ENCODE results near the gene CBFA2T2. TPM values are rescaled to one million over a fixed set of nuclear protein-coding genes. Genes with fewer than 3 reads are reported as not detected.
A peak's percentile ranks its signal among the peaks of the same experiment; 100 is the strongest.

CBFA2T2 gene
- total RNA-seq, 8 experiments from 2014 or later = 4.1 to 24.5 (median 12.5) TPM

- in situ Hi-C loops (cut with MboI; ENCODE audit: low pct_unique_long_range_greater_than_20kb in 2 of 9, low sequenced_read_pairs in 9 of 9, unreplicated experiment in 9 of 9) = loop anchor here in 3 of 9 experiments (10.0 kb wide), 2 partner anchors 186 to 196 kb away; no protein-coding TSS in a partner anchor
- Histone ChIP-seq H3K4me1 (replicated peaks in 1 of 2) (peaks cover 21 to 24% of the 10 kb centered on the region in 2 donors), H3K4me3 (no peak overlapping the region), H3K27ac (no peak overlapping the region)
- no peak for ATAC-seq (replicated peaks in 6 of 8)
- WGBS, 10 experiments = 60 to 100% (median 92%) methylated on average over 1 to 7 of the region's 10 CpGs
Observed at GRCh38 chr20:33650753-33651561, 161.1 kb downstream of the CBFA2T2 start.

- peaks cover 21 to 24% of the 10 kb centered on the region in 2 donors for H3K4me1 ChIP-seq (replicated peaks in 1 of 2)
- H3K27ac ChIP-seq = no peak overlapping the region
- 81 to 100% (median 93%) methylated on average over 1 to 12 of the region's 13 CpGs; no CpG with 5 or more reads in 2 of the 10 experiments for WGBS, 10 experiments
- no peak overlapping the region for H3K4me3 ChIP-seq
- in situ Hi-C loops (cut with MboI; ENCODE audit: low pct_unique_long_range_greater_than_20kb in 2 of 9, low sequenced_read_pairs in 9 of 9, unreplicated experiment in 9 of 9) = loop anchor here in 3 of 9 experiments (10.0 kb wide), 2 partner anchors 187 to 197 kb away; no protein-coding TSS in a partner anchor
- no peak for ATAC-seq (replicated peaks in 6 of 8)
Observed at GRCh38 chr20:33651562-33652048, 161.7 kb downstream of the CBFA2T2 start.

- Histone ChIP-seq H3K4me3 (no peak overlapping the region), H3K27ac (no peak overlapping the region), H3K4me1 (replicated peaks in 1 of 2) (peaks cover 21 to 24% of the 10 kb centered on the region in 2 donors)
- in situ Hi-C loops (cut with MboI; ENCODE audit: low pct_unique_long_range_greater_than_20kb in 2 of 9, low sequenced_read_pairs in 9 of 9, unreplicated experiment in 9 of 9) = loop anchor here in 3 of 9 experiments (10.0 kb wide), 2 partner anchors 189 to 199 kb away; no protein-coding TSS in a partner anchor
- peak; percentile 44 to 86 (median 66) for ATAC-seq (replicated peaks in 6 of 8)
- WGBS, 10 experiments = 6 to 63% (median 27%) methylated on average over 1 to 9 of the region's 16 CpGs; no CpG with 5 or more reads in 2 of the 10 experiments
Observed at GRCh38 chr20:33653218-33653899, 163.5 kb downstream of the CBFA2T2 start.

GRCh38 chr20:33653900-33654596 is 164.2 kb downstream of the CBFA2T2 start:
- 68 to 100% (median 90%) methylated on average over 1 to 11 of the region's 11 CpGs; no CpG with 5 or more reads in 5 of the 10 experiments for WGBS, 10 experiments
- H3K4me1 ChIP-seq (replicated peaks in 1 of 2) = peaks cover 19 to 22% of the 10 kb centered on the region in 2 donors
- H3K4me3 ChIP-seq = no peak overlapping the region
- no peak overlapping the region for H3K27ac ChIP-seq
- no peak for ATAC-seq (replicated peaks in 6 of 8)
- in situ Hi-C loops (cut with MboI; ENCODE audit: low pct_unique_long_range_greater_than_20kb in 2 of 9, low sequenced_read_pairs in 9 of 9, unreplicated experiment in 9 of 9) = loop anchor here in 3 of 9 experiments (10.0 kb wide), 2 partner anchors 189 to 199 kb away; no protein-coding TSS in a partner anchor

- in situ Hi-C loops (cut with MboI; ENCODE audit: low pct_unique_long_range_greater_than_20kb in 2 of 9, low sequenced_read_pairs in 9 of 9, unreplicated experiment in 9 of 9) = loop anchor here in 3 of 9 experiments (10.0 kb wide), 2 partner anchors 190 to 200 kb away; no protein-coding TSS in a partner anchor
- peaks cover 13 to 17% of the 10 kb centered on the region in 2 donors for H3K4me1 ChIP-seq (replicated peaks in 1 of 2)
- ATAC-seq (replicated peaks in 6 of 8) = peak in 1 of 8 experiments; percentile 2
- H3K27ac ChIP-seq = no peak overlapping the region
- H3K4me3 ChIP-seq = no peak overlapping the region
- WGBS, 10 experiments = 48 to 100% (median 80%) methylated on average over 1 to 8 of the region's 14 CpGs; no CpG with 5 or more reads in 6 of the 10 experiments
Observed at GRCh38 chr20:33654680-33655161, 164.8 kb downstream of the CBFA2T2 start.

GRCh38 chr20:33655164-33655563 is 165.3 kb downstream of the CBFA2T2 start:
- H3K4me1 ChIP-seq (replicated peaks in 1 of 2) = peaks cover 9 to 17% of the 10 kb centered on the region in 2 donors
- H3K4me3 ChIP-seq = no peak overlapping the region
- WGBS, 10 experiments = 33 to 100% (median 82%) methylated on average over 1 to 2 of the region's 4 CpGs; no CpG with 5 or more reads in 6 of the 10 experiments
- peak in 1 of 8 experiments; percentile 1 for ATAC-seq (replicated peaks in 6 of 8)
- in situ Hi-C loops (cut with MboI; ENCODE audit: low pct_unique_long_range_greater_than_20kb in 2 of 9, low sequenced_read_pairs in 9 of 9, unreplicated experiment in 9 of 9) = loop anchor here in 3 of 9 experiments (10.0 kb wide), 2 partner anchors 190 to 200 kb away; no protein-coding TSS in a partner anchor
- H3K27ac ChIP-seq = no peak overlapping the region

GRCh38 chr20:33656010-33656782 is 166.3 kb downstream of the CBFA2T2 start:
- in situ Hi-C loops (cut with MboI; ENCODE audit: low pct_unique_long_range_greater_than_20kb in 2 of 9, low sequenced_read_pairs in 9 of 9, unreplicated experiment in 9 of 9) = loop anchor here in 3 of 9 experiments (10.0 kb wide), 2 partner anchors 191 to 201 kb away; no protein-coding TSS in a partner anchor

GRCh38 chr20:33656783-33657703 is 167.1 kb downstream of the CBFA2T2 start:
- WGBS, 10 experiments = 80 to 100% (median 88%) methylated on average over 2 to 4 of the region's 17 CpGs; no CpG with 5 or more reads in 4 of the 10 experiments
- in situ Hi-C loops (cut with MboI; ENCODE audit: low pct_unique_long_range_greater_than_20kb in 2 of 9, low sequenced_read_pairs in 9 of 9, unreplicated experiment in 9 of 9) = loop anchor here in 3 of 9 experiments (10.0 kb wide), 2 partner anchors 192 to 202 kb away; no protein-coding TSS in a partner anchor

More at GRCh38 chr20:33656010-33656782, 166.3 kb downstream of the CBFA2T2 start:
- no peak for ATAC-seq (replicated peaks in 6 of 8)
- Histone ChIP-seq H3K4me3 (no peak overlapping the region), H3K27ac (no peak overlapping the region), H3K4me1 (replicated peaks in 1 of 2) (peaks cover 9 to 17% of the 10 kb centered on the region in 2 donors)
- whole genome bisulfite sequencing, 10 experiments = 100% methylated on average over 1 of the region's 10 CpGs; no CpG with 5 or more reads in 9 of the 10 experiments

GRCh38 chr20:33657704-33658095 is 167.8 kb downstream of the CBFA2T2 start:
- ATAC-seq (replicated peaks in 6 of 8) = no peak
- WGBS, 10 experiments = 83 to 100% methylated on average over 1 of the region's 12 CpGs; no CpG with 5 or more reads in 8 of the 10 experiments

More at GRCh38 chr20:33656783-33657703, 167.1 kb downstream of the CBFA2T2 start:
- Histone ChIP-seq H3K4me1 (replicated peaks in 1 of 2) (peaks cover 1 to 8% of the 10 kb centered on the region in 2 donors), H3K4me3 (no peak overlapping the region), H3K27ac (no peak overlapping the region)
- no peak for ATAC-seq (replicated peaks in 6 of 8)

GRCh38 chr20:33658510-33658909 is 168.6 kb downstream of the CBFA2T2 start:
- no peak for ATAC-seq (replicated peaks in 6 of 8)
- H3K4me1 ChIP-seq (replicated peaks in 1 of 2) = peaks cover 3 to 5% of the 10 kb centered on the region in 2 donors
- in situ Hi-C loops (cut with MboI; ENCODE audit: low pct_unique_long_range_greater_than_20kb in 2 of 9, low sequenced_read_pairs in 9 of 9, unreplicated experiment in 9 of 9) = loop anchor here in 3 of 9 experiments (10.0 kb wide), 2 partner anchors 194 to 204 kb away; no protein-coding TSS in a partner anchor
- H3K4me3 ChIP-seq = no peak overlapping the region
- H3K27ac ChIP-seq = no peak overlapping the region
- 60 to 100% methylated on average over 2 to 4 of the region's 8 CpGs; no CpG with 5 or more reads in 8 of the 10 experiments for WGBS, 10 experiments

More at GRCh38 chr20:33657704-33658095, 167.8 kb downstream of the CBFA2T2 start:
- H3K4me1 ChIP-seq (replicated peaks in 1 of 2) = peaks cover under 1 to 10% of the 10 kb centered on the region in 2 donors
- no peak overlapping the region for H3K27ac ChIP-seq
- in situ Hi-C loops (cut with MboI; ENCODE audit: low pct_unique_long_range_greater_than_20kb in 2 of 9, low sequenced_read_pairs in 9 of 9, unreplicated experiment in 9 of 9) = loop anchor here in 3 of 9 experiments (10.0 kb wide), 2 partner anchors 193 to 203 kb away; no protein-coding TSS in a partner anchor
- H3K4me3 ChIP-seq = no peak overlapping the region
